Activated CD8-positive, alpha-beta memory T cell treated with anti-CD3 and anti-CD28 coated beads for 24 hours (primary cell): ENCODE data around the gene SNX12.
"Not testable (repeated sequence)": the region's sequence is repeated elsewhere in the genome, so short reads cannot be mapped to it uniquely, and the experiment has no call there.

Experiments
- DNase-seq: peaks from one replicate; pipeline ENCODE4 v3.0.0-alpha.2; 2020

Gene SNX12

DNA sequence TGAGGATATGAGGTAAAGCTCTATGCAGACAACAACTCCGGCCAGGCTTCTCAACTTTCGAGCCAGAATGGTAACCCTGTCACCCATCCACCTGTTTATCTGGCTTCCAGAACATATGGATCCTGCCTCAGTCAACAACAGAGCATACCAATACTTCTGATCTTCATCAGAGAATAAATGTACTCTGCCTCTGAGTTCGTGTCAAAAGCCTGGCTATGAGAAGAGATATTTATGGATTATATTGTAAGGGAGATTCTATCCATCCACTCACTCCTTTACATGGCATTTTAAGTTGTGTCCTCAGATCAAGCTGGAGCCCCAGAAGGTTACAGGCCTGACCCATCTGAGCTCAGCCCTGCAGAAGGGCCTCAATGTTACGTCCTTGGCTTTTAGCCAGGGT, 17.8 kb upstream of the SNX12 start:
- DNase-seq, result no peak

GRCh38 chrX:71082822-71083221, 14.7 kb upstream of the SNX12 start:
- DNase-seq, result no peak

DNA sequence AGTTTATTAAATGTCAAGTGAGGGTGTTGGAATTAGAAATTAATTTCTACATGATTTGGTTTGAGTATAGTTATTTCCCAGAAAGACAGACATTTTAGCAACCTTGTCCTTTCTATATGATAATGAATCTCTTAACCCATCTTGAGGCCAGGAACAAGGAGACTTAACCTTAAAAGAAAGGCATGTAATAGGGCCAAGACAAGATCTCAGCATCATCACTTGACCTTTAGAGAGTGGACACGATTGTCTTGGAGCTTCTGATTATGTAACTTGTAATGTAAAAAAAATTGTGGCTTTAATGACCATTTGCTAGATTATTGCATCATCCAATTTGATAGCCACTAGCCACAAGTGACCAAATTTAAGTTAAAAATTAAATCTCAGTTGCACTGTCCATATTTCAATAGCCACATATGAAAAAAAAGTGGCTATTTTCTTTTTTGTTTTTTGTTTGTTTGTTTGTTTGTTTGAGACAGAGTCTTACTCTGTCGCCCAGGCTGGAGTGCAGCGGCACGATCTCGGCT, 14.1 kb upstream of the SNX12 start:
- no peak for DNase-seq

GRCh38 chrX:71081330-71082123, 13.4 kb upstream of the SNX12 start:
- DNase-seq, result no peak

DNA sequence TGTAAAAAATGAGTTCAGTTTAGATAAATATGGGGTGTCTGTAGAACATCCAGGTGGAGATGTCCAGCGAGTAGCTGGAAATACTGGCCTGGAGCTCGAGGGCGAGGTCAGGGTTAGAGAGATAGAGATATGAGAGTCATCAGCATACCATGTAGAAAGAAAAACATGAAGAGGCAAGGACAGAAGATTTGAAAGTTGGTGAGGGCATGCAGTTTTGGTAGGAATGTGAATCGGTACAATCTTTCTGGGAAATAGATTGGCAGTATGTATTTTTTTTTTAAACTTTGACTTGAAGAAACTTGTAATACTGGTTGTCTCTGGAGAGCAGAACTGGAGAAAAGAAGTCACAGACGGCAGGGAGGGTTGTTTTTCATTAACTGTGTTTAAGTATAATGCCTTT, 2.4 kb upstream of the SNX12 start:
- no peak for DNase-seq

DNA sequence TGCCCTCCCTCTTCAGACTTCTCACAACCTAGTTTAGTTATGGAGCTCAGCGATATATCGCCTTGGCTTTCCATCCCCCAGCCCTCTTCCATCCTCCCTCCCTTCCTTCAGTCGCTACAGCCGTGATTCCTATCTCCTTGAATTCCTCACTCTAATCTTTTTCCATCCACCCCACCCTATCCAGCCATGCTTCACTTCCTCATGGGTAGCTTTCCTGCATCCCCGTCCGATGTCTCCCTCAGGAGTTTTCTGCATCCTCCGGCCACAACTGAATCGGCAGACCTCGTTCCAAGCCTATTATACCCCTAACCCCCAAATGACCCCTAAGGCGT, 456 bp downstream of the SNX12 start:
- no peak for DNase-seq

- DNase-seq, result no peak
Measured at GRCh38 chrX:71067089-71067488, 1.0 kb downstream of the SNX12 start.

DNA sequence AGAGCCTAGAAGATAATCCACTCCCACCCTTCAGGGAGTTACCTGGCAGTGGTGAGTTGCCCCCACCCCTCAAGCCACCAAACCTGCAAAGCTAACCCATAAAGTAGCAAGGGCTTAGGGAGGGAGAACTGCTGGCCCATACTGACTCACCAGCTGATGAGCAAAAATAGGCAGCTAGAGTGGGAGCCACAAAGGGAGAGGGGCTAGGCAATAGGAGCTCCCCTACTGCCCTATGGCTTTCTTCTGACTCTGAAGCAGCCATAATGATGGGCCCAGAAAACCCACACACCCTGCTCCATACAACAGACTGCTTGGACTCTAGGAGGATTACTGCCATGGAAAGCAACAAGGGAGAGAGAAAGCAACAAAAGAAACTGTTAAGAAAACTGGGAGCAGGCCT, 8.0 kb downstream of the SNX12 start:
- no peak for DNase-seq

GRCh38 chrX:71057848-71058530, 10.1 kb downstream of the SNX12 start:
- DNase-seq, result no peak

DNA sequence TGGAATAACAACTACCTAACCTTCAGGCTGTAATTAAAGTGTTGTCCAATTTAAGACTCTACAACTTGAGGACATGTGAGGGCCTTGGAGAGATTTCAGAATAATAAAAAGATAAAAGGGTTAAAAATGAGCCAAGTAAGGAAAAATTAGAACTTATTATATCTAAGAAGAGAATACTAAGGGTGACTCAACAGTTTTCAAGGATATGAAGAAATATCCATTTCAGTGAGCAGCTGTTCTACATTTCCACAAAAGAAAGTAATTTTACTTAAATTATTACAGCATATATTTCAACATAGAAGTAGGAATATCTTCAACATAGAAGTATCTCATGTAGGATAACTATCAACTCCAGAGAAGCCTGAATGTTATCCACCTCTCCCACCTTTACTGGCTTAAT, 11.3 kb downstream of the SNX12 start:
- no peak for DNase-seq

DNA sequence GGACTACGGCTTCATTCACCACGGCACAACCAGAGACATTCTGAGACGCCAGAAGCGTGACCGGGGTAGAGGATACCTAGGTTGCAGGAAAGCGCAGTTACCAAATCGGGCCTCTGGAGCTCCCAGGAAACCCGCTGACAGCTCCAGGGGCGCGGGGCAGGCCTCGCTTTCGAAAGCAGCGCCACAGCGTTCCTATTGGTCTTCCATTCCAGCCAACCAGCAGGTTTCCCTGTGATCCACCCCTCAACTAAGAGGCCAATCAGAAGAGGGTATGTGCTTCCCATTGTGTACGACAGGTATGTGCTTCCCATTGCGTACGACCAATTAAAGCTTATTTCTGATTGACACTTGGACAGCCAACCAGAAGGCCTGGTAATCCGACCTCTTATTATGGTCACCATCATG, 14.9 kb downstream of the SNX12 start:
- DNase-seq, result no peak

DNA sequence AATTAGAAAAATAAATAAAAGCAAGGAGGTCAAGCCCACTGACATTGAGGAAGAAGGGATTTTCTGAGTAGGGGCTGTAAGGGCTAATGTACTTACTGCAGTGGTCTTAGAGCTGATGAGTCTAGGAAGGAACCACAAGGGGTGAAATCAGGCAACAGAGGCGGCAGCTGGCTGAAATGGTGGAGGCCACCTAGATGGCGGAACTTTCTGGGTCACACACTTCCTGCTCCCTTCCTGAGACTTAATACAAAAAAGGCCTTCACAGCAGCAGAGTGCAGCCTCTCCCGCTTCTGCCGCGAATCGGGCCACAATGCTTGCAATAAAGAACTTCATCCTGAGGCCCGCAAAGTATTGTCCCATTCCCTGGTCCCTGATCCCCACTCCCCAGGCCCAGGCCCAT, 15.4 kb downstream of the SNX12 start:
- DNase-seq, result no peak

DNA sequence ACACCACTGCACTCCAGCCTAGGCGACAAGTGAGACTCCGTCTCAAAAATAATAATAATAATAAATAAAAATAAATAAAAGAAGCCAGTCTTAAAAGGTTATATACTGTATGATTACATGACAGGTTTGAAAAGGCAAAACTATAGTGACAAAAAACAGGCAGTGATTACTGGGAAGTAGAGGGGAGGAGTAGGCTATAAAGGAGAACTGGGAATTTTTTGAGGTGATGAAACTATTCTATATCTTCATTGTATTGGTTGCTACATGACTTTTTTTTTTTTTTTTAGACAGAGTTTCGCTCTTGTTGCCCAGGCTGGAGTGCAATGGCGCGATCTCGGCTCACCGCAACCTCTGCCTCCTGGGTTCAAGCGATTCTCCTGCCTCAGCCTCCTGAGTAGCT, 20.2 kb downstream of the SNX12 start:
- DNase-seq, result not testable (repeated sequence)

- DNase-seq, result no peak
Measured at GRCh38 chrX:71017396-71017939, 50.7 kb downstream of the SNX12 start.
